SU-DHL-6 (cell line): ENCODE results near the gene ROGDI.

Experiments used
- CTCF ChIP-seq: fragments of 200-600 bp; sonication (generic); IDR thresholded peaks from one replicate; pipeline ENCODE4 v1.5.1; 2017; ENCODE audit warnings: antibody characterized with exemption, mild to moderate bottlenecking, low read length, moderate library complexity; ENCODE audit not compliant: insufficient read depth, poor library complexity, severe bottlenecking
- EZH2phosphoT487 ChIP-seq: fragments of 200-600 bp; sonication (generic), shearing (Covaris generic); conservative IDR thresholded peaks from 2 replicates; pipeline ENCODE4 v1.6.1; 2018; ENCODE audit warnings: mild to moderate bottlenecking, antibody characterized with exemption, low read length, moderate library complexity, mixed read lengths

GRCh38 chr16:4846503-4846900 is 44.1 kb upstream of the ROGDI start:
- TF ChIP-seq CTCF (no peak), EZH2phosphoT487 (no peak)
